PC-9 (cell line): ENCODE results near the gene KIAA0513.

Experiments used
- CTCF ChIP-seq: fragments of 200-600 bp; sonication (generic); conservative IDR thresholded peaks from 2 replicates; pipeline ENCODE4 v1.6.1; 2017; ENCODE audit warnings: mixed run types, antibody characterized with exemption, mild to moderate bottlenecking, moderate library complexity
- EZH2 ChIP-seq: fragments of 200-600 bp; sonication (generic); IDR thresholded peaks from 2 replicates; pipeline ENCODE4 v1.8.0; 2017; ENCODE audit warnings: antibody characterized with exemption, low read depth

- TF ChIP-seq CTCF: no peak
- no peak for TF ChIP-seq EZH2
Measured at GRCh38 chr16:85123891-85124635, 96.5 kb downstream of the KIAA0513 start.
